ENCODE results near the gene ATP2B2.

The ATP2B2 gene

GRCh38 chr3:10305331-10305902, 200.0 kb downstream of the ATP2B2 start:
- TF ChIP-seq CTCF (IDR thresholded peaks at IDR 0.05; ENCODE audit: unreplicated experiment in 3 of 3): no peak
- Mint-ChIP-seq H3K27me3 (ENCODE audit: low read depth) (no peaks in the 10 kb centered on the region), H3K4me1 (no peaks in the 10 kb centered on the region), H3K9me3 (no peaks in the 10 kb centered on the region), H3K4me3 (no peak overlapping the region), H3K27ac (no peak overlapping the region), H3K36me3 (ENCODE audit: low read depth) (peaks cover 87% of the 10 kb centered on the region)

DNA sequence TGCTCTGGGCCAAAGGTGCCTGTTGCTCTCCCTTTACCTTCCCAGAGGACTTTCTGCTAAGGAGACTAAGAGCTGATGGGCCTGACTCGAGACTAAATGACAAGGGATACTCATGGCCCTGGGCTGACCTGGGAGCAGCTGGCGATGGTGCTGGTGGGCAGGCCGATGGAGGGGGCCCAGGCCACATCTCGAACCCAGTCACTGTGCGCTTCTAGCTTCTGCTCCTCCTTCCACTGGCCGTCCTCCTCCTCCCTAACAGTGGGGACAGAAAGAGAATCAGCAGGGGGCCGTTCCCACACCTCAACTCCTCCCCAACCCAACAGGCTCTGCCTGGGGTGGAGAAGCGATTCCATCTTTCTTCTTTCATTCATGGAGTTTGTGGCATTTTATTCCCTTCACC, 200.5 kb downstream of the ATP2B2 start:
- no peaks in the 10 kb centered on the region for H3K4me1 Mint-ChIP-seq
- H3K9me3 Mint-ChIP-seq: no peaks in the 10 kb centered on the region
- H3K27me3 Mint-ChIP-seq (ENCODE audit: low read depth): no peaks in the 10 kb centered on the region
- H3K27ac Mint-ChIP-seq: no peak overlapping the region
- H3K4me3 Mint-ChIP-seq: no peak overlapping the region
- H3K36me3 Mint-ChIP-seq (ENCODE audit: low read depth): peaks cover 83% of the 10 kb centered on the region
- no peak for TF ChIP-seq CTCF (IDR thresholded peaks at IDR 0.05; ENCODE audit: unreplicated experiment in 3 of 3)

DNA sequence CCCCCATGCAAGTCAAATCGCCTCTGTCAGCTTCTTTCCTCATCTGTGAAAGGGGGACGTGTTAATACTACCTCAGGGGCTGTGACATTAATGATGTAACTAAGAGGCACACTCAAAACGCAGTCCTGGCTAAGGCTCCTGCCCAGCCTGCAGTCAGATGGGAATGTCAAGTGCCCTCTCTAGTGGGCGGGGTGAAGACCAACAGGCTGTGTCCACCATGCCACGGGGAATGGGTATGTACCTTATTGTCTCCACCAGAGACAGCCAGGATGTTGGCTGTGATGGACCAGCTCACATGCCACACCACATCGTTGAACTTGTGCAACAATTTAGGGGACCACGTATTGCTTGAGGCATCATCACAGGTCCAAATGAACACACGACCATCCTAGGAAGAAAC, 201.6 kb downstream of the ATP2B2 start:
- Mint-ChIP-seq H3K36me3 (ENCODE audit: low read depth) (peaks cover 85% of the 10 kb centered on the region), H3K27ac (no peak overlapping the region), H3K4me3 (no peak overlapping the region), H3K27me3 (ENCODE audit: low read depth) (no peaks in the 10 kb centered on the region), H3K4me1 (peaks cover 10% of the 10 kb centered on the region), H3K9me3 (no peaks in the 10 kb centered on the region)
- TF ChIP-seq CTCF (IDR thresholded peaks at IDR 0.05; ENCODE audit: unreplicated experiment in 3 of 3): no peak

GRCh38 chr3:10303105-10303504, 202.3 kb downstream of the ATP2B2 start:
- Mint-ChIP-seq H3K4me1 (peaks cover 10% of the 10 kb centered on the region), H3K27me3 (ENCODE audit: low read depth) (no peaks in the 10 kb centered on the region), H3K36me3 (ENCODE audit: low read depth) (peaks cover 82% of the 10 kb centered on the region), H3K27ac (no peak overlapping the region), H3K9me3 (no peaks in the 10 kb centered on the region), H3K4me3 (no peak overlapping the region)
- no peak for TF ChIP-seq CTCF (IDR thresholded peaks at IDR 0.05; ENCODE audit: unreplicated experiment in 3 of 3)

DNA sequence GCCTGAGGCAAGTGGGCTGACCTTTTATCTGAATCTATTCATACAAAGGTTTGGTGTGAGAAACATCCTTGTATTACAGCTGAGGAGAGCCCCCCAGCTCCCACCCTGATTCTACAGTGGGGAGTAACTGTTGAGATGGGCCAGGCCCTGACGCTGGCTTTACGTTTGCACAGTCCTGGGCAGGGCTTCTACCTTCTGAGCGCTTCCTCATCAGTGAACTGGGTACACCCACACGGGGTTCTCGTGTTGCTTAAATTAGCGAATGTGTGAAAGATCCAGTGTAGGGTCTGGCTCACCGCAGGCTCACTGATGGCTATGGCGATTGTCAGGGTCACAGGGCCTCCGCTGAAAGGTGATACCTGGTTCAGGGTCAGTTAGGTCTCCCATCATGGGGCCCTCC, 205.3 kb downstream of the ATP2B2 start:
- Mint-ChIP-seq H3K4me1 (peaks cover 10% of the 10 kb centered on the region), H3K4me3 (no peak overlapping the region)
- no peak for TF ChIP-seq CTCF (IDR thresholded peaks at IDR 0.05; ENCODE audit: unreplicated experiment in 3 of 3)

GRCh38 chr3:10299679-10300078, 205.7 kb downstream of the ATP2B2 start:
- Mint-ChIP-seq H3K36me3 (ENCODE audit: low read depth) (peaks cover 68% of the 10 kb centered on the region), H3K27ac (peak overlapping the region in 2 of 3 experiments; percentile 26 to 53), H3K27me3 (ENCODE audit: low read depth) (no peaks in the 10 kb centered on the region), H3K4me3 (no peak overlapping the region), H3K9me3 (no peaks in the 10 kb centered on the region), H3K4me1 (peaks cover 10% of the 10 kb centered on the region)
- TF ChIP-seq CTCF (IDR thresholded peaks at IDR 0.05; ENCODE audit: unreplicated experiment in 3 of 3): no peak

More for the DNA sequence above, 205.3 kb downstream of the ATP2B2 start:
- H3K36me3 Mint-ChIP-seq (ENCODE audit: low read depth): peaks cover 69% of the 10 kb centered on the region
- H3K9me3 Mint-ChIP-seq: no peaks in the 10 kb centered on the region
- H3K27me3 Mint-ChIP-seq (ENCODE audit: low read depth): no peaks in the 10 kb centered on the region
- no peak overlapping the region for H3K27ac Mint-ChIP-seq

Data from nephron (organoid).